Endodermal cell (in vitro differentiated cells): Measurements from ENCODE around the gene S100A14. TPM values are rescaled to one million over a fixed set of nuclear protein-coding genes. Genes with fewer than 3 reads are reported as not detected.

ENCODE experiments used
- DNase-seq: peaks from one replicate; pipeline ENCODE4 v3.0.0-alpha.2; 2017
- H3K27ac ChIP-seq: 2 replicates; pipeline ENCODE4 v1.5.1; 2013; ENCODE audit warnings: mild to moderate bottlenecking, low read depth, low read length, moderate library complexity
- H3K27me3 ChIP-seq: 2 replicates; pipeline ENCODE4 v1.6.1; 2013; ENCODE audit warnings: mild to moderate bottlenecking, low read length, moderate library complexity; ENCODE audit not compliant: insufficient read depth, control insufficient read depth, poor library complexity, severe bottlenecking
- H3K36me3 ChIP-seq: 2 replicates; pipeline ENCODE4 v1.7.0; 2013; ENCODE audit warnings: mild to moderate bottlenecking, low read length, moderate library complexity; ENCODE audit not compliant: control insufficient read depth, insufficient read depth
- H3K4me1 ChIP-seq: one replicate; pipeline ENCODE4 v1.7.0; 2013; ENCODE audit warnings: low read length; ENCODE audit not compliant: control insufficient read depth, insufficient read depth
- H3K4me3 ChIP-seq: 2 replicates; pipeline ENCODE4 v1.5.1; 2013; ENCODE audit warnings: mild to moderate bottlenecking, low read length, moderate library complexity
- H3K9ac ChIP-seq: 2 replicates; pipeline ENCODE4 v1.6.1; 2013; ENCODE audit warnings: mild to moderate bottlenecking, low read length, moderate library complexity; ENCODE audit not compliant: poor library complexity, severe bottlenecking; ENCODE audit errors: extremely low read depth
- H3K9me3 ChIP-seq: 2 replicates; pipeline ENCODE4 v1.6.1; 2013; ENCODE audit warnings: mild to moderate bottlenecking, low read length, moderate library complexity; ENCODE audit not compliant: control insufficient read depth
- H3K27ac Mint-ChIP-seq: 2 replicates; pipeline ENCODE4 v1.8.0; 2020; ENCODE audit warnings: mixed read lengths
- H3K27me3 Mint-ChIP-seq: 2 replicates; pipeline ENCODE4 v1.8.0; 2021; ENCODE audit warnings: mild to moderate bottlenecking, mixed read lengths; ENCODE audit not compliant: insufficient read depth
- H3K36me3 Mint-ChIP-seq: 2 replicates; pipeline ENCODE4 v1.8.0; 2020; ENCODE audit warnings: low read depth, mixed read lengths
- H3K4me1 Mint-ChIP-seq: 2 replicates; pipeline ENCODE4 v1.8.0; 2020; ENCODE audit warnings: mixed read lengths
- H3K4me3 Mint-ChIP-seq: 2 replicates; pipeline ENCODE4 v1.8.0; 2020; ENCODE audit warnings: mild to moderate bottlenecking, moderate library complexity, mixed read lengths
- H3K9me3 Mint-ChIP-seq: 2 replicates; pipeline ENCODE4 v1.8.0; 2020; ENCODE audit warnings: mild to moderate bottlenecking, mixed read lengths
- CTCF ChIP-seq: fragments of 200-600 bp; sonication (generic); conservative IDR thresholded peaks from 2 replicates; pipeline ENCODE4 v1.5.0; 2021; ENCODE audit warnings: antibody characterized with exemption, mild to moderate bottlenecking
- WGBS, 2 experiments: methylation state at CpG; one replicate each; pipeline versions ENCODE4 v1.1.5 to v1.1.7; 2013; ENCODE audit warnings: missing lambda C conversion rate in 2 of 2, mixed read lengths in 1 of 2; ENCODE audit not compliant: insufficient coverage in 1 of 2, insufficient read length in 1 of 2; 5-methylcytosine and 5-hydroxymethylcytosine counted together
- total RNA-seq, 2 donors: library from RNA; stranded (reverse); fragmentation: NEBNext Ultra II Directional in 1 of 2; extraction: Animal tissue kit (Norgen Biotek cat#: 25700) in 1 of 2; gene quantifications; 2 replicates in 1 of 2; 3 replicates in 1 of 2; pipeline ENCODE4 v1.2.1, GENCODE V29; 2021

The S100A14 gene
- total RNA-seq, 2 donors from 2014 or later = 53.8 to 119 TPM

DNA sequence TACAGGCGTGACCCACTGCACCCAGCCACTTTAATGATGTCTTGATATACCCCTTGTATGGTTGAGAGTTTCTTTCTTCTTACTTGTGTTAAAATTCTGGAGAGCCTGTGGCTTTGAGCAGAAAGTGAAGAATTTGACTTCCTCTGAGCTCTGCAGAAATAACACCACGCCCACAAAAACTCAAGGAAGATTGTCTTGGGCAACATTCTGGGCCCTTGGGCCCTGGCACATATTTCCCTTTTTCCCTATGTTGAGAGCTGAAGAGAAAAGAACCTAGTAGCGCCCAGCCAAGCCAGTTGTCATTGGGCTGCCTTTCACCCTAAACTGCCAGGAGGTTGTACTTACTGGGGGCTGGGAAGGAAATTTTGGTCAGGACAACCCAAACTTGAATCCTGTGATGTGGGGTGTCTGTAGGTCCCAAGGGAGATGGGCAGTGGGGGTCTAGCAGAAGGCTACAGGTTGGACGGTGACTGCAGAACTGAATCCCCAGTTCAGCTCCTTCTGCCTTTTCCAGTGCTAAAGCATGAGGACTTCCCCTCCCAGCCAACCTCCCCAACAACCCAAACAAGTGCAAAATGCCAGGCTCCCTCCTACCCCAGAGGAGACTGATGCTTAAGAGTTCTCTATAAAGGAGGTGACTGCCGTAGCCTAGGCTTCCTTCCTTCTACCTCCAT lies 30.7 kb upstream of the S100A14 start:
- no peak for DNase-seq
- Histone ChIP-seq H3K27ac (no peak overlapping the region), H3K27me3 (no peaks in the 10 kb centered on the region), H3K4me3 (no peak overlapping the region), H3K36me3 (peaks cover 51% of the 10 kb centered on the region), H3K9me3 (no peaks in the 10 kb centered on the region), H3K4me1 (peaks cover 16% of the 10 kb centered on the region), H3K9ac (no peak overlapping the region)
- H3K9me3 Mint-ChIP-seq = no peaks in the 10 kb centered on the region
- peaks cover 19% of the 10 kb centered on the region for H3K4me1 Mint-ChIP-seq
- WGBS, 2 experiments = 92 to 100% methylated on average over 2 to 5 of the region's 5 CpGs
- H3K27ac Mint-ChIP-seq = peak overlapping the region; percentile 64
- H3K27me3 Mint-ChIP-seq = no peaks in the 10 kb centered on the region
- peaks cover 47% of the 10 kb centered on the region for H3K36me3 Mint-ChIP-seq
- no peak overlapping the region for H3K4me3 Mint-ChIP-seq
- TF ChIP-seq CTCF = no peak

- DNase-seq = no peak
- Mint-ChIP-seq H3K27me3 (no peaks in the 10 kb centered on the region), H3K4me1 (peaks cover 18% of the 10 kb centered on the region), H3K9me3 (no peaks in the 10 kb centered on the region), H3K4me3 (no peak overlapping the region), H3K36me3 (peaks cover 71% of the 10 kb centered on the region), H3K27ac (no peak overlapping the region)
- Histone ChIP-seq H3K27ac (no peak overlapping the region), H3K4me3 (no peak overlapping the region), H3K36me3 (peaks cover 81% of the 10 kb centered on the region), H3K4me1 (peaks cover 8% of the 10 kb centered on the region), H3K9me3 (no peaks in the 10 kb centered on the region), H3K27me3 (no peaks in the 10 kb centered on the region), H3K9ac (no peak overlapping the region)
- TF ChIP-seq CTCF = no peak
These were observed 27.7 kb upstream of the S100A14 start for GRCh38 chr1:153643816-153644215.

GRCh38 chr1:153643100-153643499 lies 27.0 kb upstream of the S100A14 start:
- Histone ChIP-seq H3K9me3 (no peaks in the 10 kb centered on the region), H3K36me3 (peaks cover 88% of the 10 kb centered on the region), H3K4me3 (no peak overlapping the region), H3K9ac (no peak overlapping the region), H3K4me1 (peaks cover 8% of the 10 kb centered on the region), H3K27me3 (no peaks in the 10 kb centered on the region), H3K27ac (no peak overlapping the region)
- no peak for DNase-seq
- peaks cover 77% of the 10 kb centered on the region for H3K36me3 Mint-ChIP-seq
- no peak for TF ChIP-seq CTCF
- no peaks in the 10 kb centered on the region for H3K27me3 Mint-ChIP-seq
- 97 to 100% methylated on average over 8 to 11 of the region's 11 CpGs for WGBS, 2 experiments
- peaks cover 18% of the 10 kb centered on the region for H3K4me1 Mint-ChIP-seq
- no peaks in the 10 kb centered on the region for H3K9me3 Mint-ChIP-seq
- H3K27ac Mint-ChIP-seq = no peak overlapping the region
- no peak overlapping the region for H3K4me3 Mint-ChIP-seq
